ENCODE measurements around the gene DMRTB1.

The DMRTB1 gene

DNA sequence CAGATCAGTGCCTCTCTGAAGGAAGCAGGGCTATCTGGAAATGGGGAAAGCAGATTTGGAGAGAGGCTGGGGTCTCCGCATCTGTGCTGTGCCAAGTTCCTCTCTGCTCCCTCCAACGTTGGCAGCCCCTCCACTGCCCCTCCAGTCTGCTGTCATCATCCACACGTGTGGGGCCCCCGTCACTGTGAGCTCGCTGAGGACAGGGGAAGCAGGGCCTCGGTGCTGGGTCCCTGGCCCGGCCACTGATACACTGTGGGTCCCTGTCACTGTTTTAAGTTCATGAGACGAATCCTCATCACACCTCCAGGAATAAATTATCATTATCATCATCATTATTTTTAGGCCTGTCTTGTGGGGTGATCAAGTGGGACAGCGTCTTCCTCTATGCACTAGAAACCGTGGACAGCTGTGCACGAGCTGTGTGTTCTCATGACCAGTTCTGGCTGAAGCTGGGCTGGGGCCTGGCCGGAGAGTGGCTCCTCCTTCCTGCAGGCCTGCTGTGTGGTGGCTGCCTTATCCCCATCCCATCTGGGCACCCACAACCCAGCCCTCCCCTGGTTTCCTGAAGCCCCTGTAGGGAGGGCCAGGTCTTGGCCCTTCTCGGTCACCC is 52.2 kb downstream of the DMRTB1 start:
- Histone ChIP-seq H3K4me1 (ENCODE audit: insufficient read depth, poor library complexity, severe bottlenecking) (no peaks in the 10 kb centered on the region), H3K4me3 (ENCODE audit: severe bottlenecking) (no peak overlapping the region), H3K9me3 (ENCODE audit: severe bottlenecking) (no peaks in the 10 kb centered on the region), H3K36me3 (ENCODE audit: low read depth) (no peaks in the 10 kb centered on the region), H3K27ac (ENCODE audit: poor library complexity, severe bottlenecking) (no peak overlapping the region), H3K27me3 (ENCODE audit: insufficient read depth, poor library complexity, severe bottlenecking) (no peaks in the 10 kb centered on the region)
- no peak for ATAC-seq (ENCODE audit: low read depth)
- TF ChIP-seq, protein P1, sequence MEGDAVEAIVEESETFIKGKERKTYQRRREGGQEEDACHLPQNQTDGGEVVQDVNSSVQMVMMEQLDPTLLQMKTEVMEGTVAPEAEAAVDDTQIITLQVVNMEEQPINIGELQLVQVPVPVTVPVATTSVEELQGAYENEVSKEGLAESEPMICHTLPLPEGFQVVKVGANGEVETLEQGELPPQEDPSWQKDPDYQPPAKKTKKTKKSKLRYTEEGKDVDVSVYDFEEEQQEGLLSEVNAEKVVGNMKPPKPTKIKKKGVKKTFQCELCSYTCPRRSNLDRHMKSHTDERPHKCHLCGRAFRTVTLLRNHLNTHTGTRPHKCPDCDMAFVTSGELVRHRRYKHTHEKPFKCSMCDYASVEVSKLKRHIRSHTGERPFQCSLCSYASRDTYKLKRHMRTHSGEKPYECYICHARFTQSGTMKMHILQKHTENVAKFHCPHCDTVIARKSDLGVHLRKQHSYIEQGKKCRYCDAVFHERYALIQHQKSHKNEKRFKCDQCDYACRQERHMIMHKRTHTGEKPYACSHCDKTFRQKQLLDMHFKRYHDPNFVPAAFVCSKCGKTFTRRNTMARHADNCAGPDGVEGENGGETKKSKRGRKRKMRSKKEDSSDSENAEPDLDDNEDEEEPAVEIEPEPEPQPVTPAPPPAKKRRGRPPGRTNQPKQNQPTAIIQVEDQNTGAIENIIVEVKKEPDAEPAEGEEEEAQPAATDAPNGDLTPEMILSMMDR (IDR thresholded peaks at IDR 0.05; ENCODE audit: poor library complexity, severe bottlenecking): no peak
- DNase-seq (ENCODE audit: low spot score): no peak

DNA sequence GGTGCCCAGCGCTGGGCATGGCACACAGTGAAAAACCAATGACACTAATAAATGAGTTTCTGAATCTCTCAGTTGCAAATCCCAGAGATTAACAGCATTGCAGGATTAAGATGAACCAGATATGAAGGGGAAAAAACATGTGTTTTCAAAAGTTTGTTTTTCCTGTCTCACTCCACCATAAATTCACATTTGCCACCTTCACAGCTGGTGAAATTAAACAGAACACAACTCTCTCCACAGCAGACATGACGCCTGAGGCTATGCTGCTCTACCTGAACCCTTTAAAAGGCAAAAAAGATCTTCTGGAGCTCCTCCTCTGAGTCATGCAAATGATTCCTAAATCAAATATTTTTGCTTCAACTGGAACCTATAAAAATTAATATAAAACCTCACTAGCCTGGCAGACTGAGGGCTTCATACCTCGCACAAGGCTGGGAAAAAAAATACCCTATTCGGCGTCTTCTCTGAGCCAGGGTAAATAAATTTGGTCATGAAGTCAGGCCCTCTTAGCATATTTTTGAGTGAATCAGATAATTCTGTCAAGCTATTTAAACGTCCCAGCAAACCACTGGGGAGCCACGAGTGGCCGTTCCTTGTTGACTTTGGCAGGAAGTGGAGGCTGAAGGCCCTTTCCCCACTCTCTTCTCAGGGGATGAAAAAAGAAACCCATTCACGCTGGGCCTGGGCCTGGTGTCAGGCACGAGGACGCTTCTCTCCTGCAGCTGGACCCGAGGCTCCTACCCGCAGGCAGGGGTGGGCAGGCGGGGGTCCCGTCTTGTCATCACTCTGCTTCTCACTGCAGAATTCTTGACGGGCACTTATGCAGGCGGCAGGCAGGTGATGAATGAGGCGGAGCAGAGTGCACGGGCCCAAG is 53.0 kb downstream of the DMRTB1 start:
- no peaks in the 10 kb centered on the region for H3K9me3 ChIP-seq (ENCODE audit: severe bottlenecking)
- TF ChIP-seq, protein P1 (IDR thresholded peaks at IDR 0.05; ENCODE audit: poor library complexity, severe bottlenecking): no peak
- peak overlapping the region; percentile 1 for H3K27ac ChIP-seq (ENCODE audit: poor library complexity, severe bottlenecking)
- H3K4me1 ChIP-seq (ENCODE audit: insufficient read depth, poor library complexity, severe bottlenecking): no peaks in the 10 kb centered on the region
- H3K27me3 ChIP-seq (ENCODE audit: insufficient read depth, poor library complexity, severe bottlenecking): no peaks in the 10 kb centered on the region
- DNase-seq (ENCODE audit: low spot score) (no peak), ATAC-seq (ENCODE audit: low read depth) (peak; percentile 43)
- no peak overlapping the region for H3K4me3 ChIP-seq (ENCODE audit: severe bottlenecking)
- H3K36me3 ChIP-seq (ENCODE audit: low read depth): no peaks in the 10 kb centered on the region

DNA sequence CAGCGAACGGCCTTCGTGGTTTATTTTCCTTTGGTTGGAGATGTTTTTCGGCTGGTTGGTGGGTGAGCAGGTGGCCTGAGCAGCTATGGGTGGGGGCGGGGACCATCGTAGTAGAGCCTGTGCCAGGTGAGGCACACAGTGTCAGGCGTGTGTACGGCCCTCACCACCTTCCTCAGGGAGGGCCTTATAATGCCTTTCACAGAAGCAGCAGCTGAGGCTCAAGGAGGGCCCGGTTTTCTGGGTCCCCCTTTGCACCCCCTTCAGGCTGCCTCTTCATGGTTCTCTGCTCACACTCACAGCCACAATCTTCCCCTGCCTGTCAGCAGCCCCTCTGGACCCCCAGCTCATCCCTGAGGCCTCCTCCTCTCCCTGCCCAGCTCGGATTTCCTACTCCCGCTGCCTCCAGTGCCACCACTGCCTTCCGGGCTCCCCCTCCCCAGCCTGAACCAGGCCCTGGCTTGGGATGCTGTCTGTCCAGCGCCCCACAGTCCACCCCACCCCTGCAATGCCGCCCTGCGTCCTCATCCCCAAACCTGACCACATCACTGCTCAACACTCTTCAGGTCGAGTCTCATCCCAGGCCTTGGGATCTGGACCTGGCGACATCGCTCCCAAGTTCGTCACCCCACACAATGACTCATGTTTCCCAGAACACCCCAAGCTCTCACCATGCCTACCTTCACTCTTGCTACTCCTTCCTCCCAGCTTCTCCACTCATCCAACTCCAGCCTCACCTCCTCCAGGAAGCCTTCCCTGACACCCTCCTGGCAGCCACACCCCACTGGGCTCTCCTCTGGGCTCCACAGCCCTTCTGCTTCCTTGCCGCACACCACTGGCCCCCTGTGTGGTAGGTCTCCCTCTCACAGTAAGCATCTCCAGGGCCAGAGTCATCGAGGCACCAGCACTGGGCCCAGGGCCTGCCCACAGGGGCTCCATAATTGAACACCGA is 53.9 kb downstream of the DMRTB1 start:
- Histone ChIP-seq H3K27me3 (ENCODE audit: insufficient read depth, poor library complexity, severe bottlenecking) (no peaks in the 10 kb centered on the region), H3K36me3 (ENCODE audit: low read depth) (no peaks in the 10 kb centered on the region), H3K27ac (ENCODE audit: poor library complexity, severe bottlenecking) (peak overlapping the region; percentile 1), H3K4me1 (ENCODE audit: insufficient read depth, poor library complexity, severe bottlenecking) (no peaks in the 10 kb centered on the region), H3K9me3 (ENCODE audit: severe bottlenecking) (no peaks in the 10 kb centered on the region), H3K4me3 (ENCODE audit: severe bottlenecking) (no peak overlapping the region)
- TF ChIP-seq, protein P1 (IDR thresholded peaks at IDR 0.05; ENCODE audit: poor library complexity, severe bottlenecking): no peak
- DNase-seq (ENCODE audit: low spot score): no peak
- no peak for ATAC-seq (ENCODE audit: low read depth)

DNA sequence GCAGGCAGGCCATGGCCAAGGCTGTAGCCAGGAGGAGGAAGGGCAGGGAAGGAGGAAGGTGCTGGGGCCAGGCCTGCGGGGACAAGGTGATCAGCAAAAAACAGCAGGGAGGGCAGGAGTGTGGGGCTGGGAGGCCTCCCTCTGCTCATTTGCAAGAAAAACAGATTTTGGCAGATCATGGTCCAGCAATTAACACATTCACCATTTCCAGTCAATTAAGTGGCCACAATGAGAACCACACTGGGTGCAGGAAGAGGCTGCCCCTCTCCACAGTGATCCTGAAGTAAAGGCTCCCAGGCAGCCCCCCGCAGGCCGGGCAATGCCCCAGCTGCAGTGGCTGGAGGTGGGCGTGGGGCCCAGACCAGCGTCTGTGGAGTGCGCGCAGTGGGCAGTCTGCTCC is 54.6 kb downstream of the DMRTB1 start:
- Histone ChIP-seq H3K9me3 (ENCODE audit: severe bottlenecking) (no peaks in the 10 kb centered on the region), H3K27me3 (ENCODE audit: insufficient read depth, poor library complexity, severe bottlenecking) (no peaks in the 10 kb centered on the region), H3K27ac (ENCODE audit: poor library complexity, severe bottlenecking) (no peak overlapping the region), H3K36me3 (ENCODE audit: low read depth) (no peaks in the 10 kb centered on the region), H3K4me3 (ENCODE audit: severe bottlenecking) (no peak overlapping the region), H3K4me1 (ENCODE audit: insufficient read depth, poor library complexity, severe bottlenecking) (no peaks in the 10 kb centered on the region)
- no peak for DNase-seq (ENCODE audit: low spot score)
- TF ChIP-seq, protein P1 (IDR thresholded peaks at IDR 0.05; ENCODE audit: poor library complexity, severe bottlenecking): no peak
- ATAC-seq (ENCODE audit: low read depth): no peak
